K562 (cell line): Measurements from ENCODE around the gene MKLN1. TPM values are rescaled to one million over a fixed set of nuclear protein-coding genes. Genes with fewer than 3 reads are reported as not detected.
A peak's percentile ranks its signal among the peaks of the same experiment; 100 is the strongest.

ENCODE experiments used
- ATAC-seq: fragments of 200-7000 bp; cut with Tn5 transposase; 3 replicates; pipeline ENCODE4 v1.9.1; 2020; ENCODE audit warnings: moderate library complexity
- BruUV-seq: library from RNA; stranded (reverse); fragments of 400-500 nt; replicated peaks from 2 replicates; lab custom pipeline; 2021; lab: Mats Ljungman, UMichigan
- CTCF ChIA-PET: fragments of 300-600 bp; formaldehyde crosslinking; extraction: SDS; loops from one replicate; lab custom pipeline; 2021; ENCODE audit warnings: low intra/inter-chr PET ratio; lab: Yijun Ruan, JAX
- POLR2A ChIA-PET: fragments of 300-600, 350-650 bp; sonication (Branson Sonifier 250); formaldehyde crosslinking; extraction: SDS; loops from one replicate; lab custom pipeline; 2021; ENCODE audit warnings: antibody characterized with exemption, inconsistent platforms; lab: Yijun Ruan, JAX
- DNase-seq, 4 experiments: peaks; one replicate each; pipeline versions ENCODE4 v3.0.0 to v3.0.0-alpha.2; 2011 to 2018; ENCODE audit warnings: low spot score in 3 of 4, mixed read lengths in 3 of 4; ENCODE audit errors: extremely low read depth in 1 of 4
- FAIRE-seq: peaks from 2 replicates; lab custom pipeline; 2011; peaks lifted over from hg19 to GRCh38; lab: Jason Lieb, UNC
- H2AFZ ChIP-seq: 2 replicates; pipeline ENCODE4 v1.6.0; 2011; ENCODE audit warnings: low read depth, low read length, control low read depth, inconsistent platforms
- H3K27ac ChIP-seq: fragments of 200-600 bp; 3 replicates; pipeline ENCODE4 v1.8.0; 2011; ENCODE audit warnings: low read depth, mild to moderate bottlenecking, control low read depth, inconsistent platforms, low read length, moderate library complexity, mixed read lengths; ENCODE audit errors: extremely low read depth
- H3K27me3 ChIP-seq, 2 experiments: fragments of 300-600 bp in 1 of 2; 2 replicates in 1 of 2; 3 replicates in 1 of 2; pipeline versions ENCODE4 v1.6.0 to v1.8.0; 2011; ENCODE audit warnings: inconsistent platforms in 2 of 2, low read length in 2 of 2, mild to moderate bottlenecking in 1 of 2, mixed read lengths in 1 of 2, moderate library complexity in 1 of 2; ENCODE audit not compliant: control insufficient read depth in 2 of 2, insufficient read depth in 2 of 2
- H3K36me3 ChIP-seq: fragments of 300-600 bp; 3 replicates; pipeline ENCODE4 v1.8.0; 2011; ENCODE audit warnings: mild to moderate bottlenecking, low read length, inconsistent platforms; ENCODE audit not compliant: control insufficient read depth, insufficient read depth
- H3K4me1 ChIP-seq, 2 experiments: fragments of 200-600 bp in 1 of 2; replicated peaks in 1 of 2; 2 replicates in 1 of 2; 3 replicates in 1 of 2; pipeline versions ENCODE4 v1.5.1 to v1.8.0; 2011; ENCODE audit warnings: inconsistent platforms in 2 of 2, low read length in 2 of 2, mild to moderate bottlenecking in 1 of 2, mixed read lengths in 1 of 2, moderate library complexity in 1 of 2; ENCODE audit not compliant: control insufficient read depth in 2 of 2, insufficient read depth in 2 of 2
- H3K4me2 ChIP-seq: 2 replicates; pipeline ENCODE4 v1.6.1; 2011; ENCODE audit warnings: low read length, control low read depth, inconsistent platforms, mixed read lengths; ENCODE audit not compliant: insufficient read depth
- H3K4me3 ChIP-seq: fragments of 200-600 bp; sonication (generic), shearing (Covaris generic); 2 replicates; pipeline ENCODE4 v1.5.1; 2016; ENCODE audit warnings: control low read depth, inconsistent platforms
- H3K79me2 ChIP-seq: fragments of 200-600 bp; 3 replicates; pipeline ENCODE4 v1.8.0; 2011; ENCODE audit warnings: low read length, inconsistent platforms; ENCODE audit not compliant: control insufficient read depth, insufficient read depth
- H3K9ac ChIP-seq, 2 experiments: 2 replicates each; pipeline versions ENCODE4 v1.6.0 to v1.6.1; 2011; ENCODE audit warnings: low read depth in 2 of 2, low read length in 2 of 2, control low read depth in 1 of 2, inconsistent platforms in 1 of 2, mild to moderate bottlenecking in 1 of 2, mixed read lengths in 1 of 2; ENCODE audit not compliant: insufficient read depth in 1 of 2
- H3K9me1 ChIP-seq: one replicate; pipeline ENCODE4 v1.6.0; 2011; ENCODE audit warnings: inconsistent platforms, mild to moderate bottlenecking, low read length, moderate library complexity; ENCODE audit not compliant: control insufficient read depth, insufficient read depth
- H3K9me3 ChIP-seq: replicated peaks from 2 replicates; pipeline ENCODE4 v1.5.1; 2011; ENCODE audit warnings: low read depth, low read length, inconsistent platforms; ENCODE audit not compliant: control insufficient read depth, insufficient read depth
- H4K20me1 ChIP-seq: replicated peaks from 2 replicates; pipeline ENCODE4 v1.6.1; 2011; ENCODE audit warnings: low read length, inconsistent platforms, mixed read lengths; ENCODE audit not compliant: control insufficient read depth, insufficient read depth
- ARID1B ChIP-seq: fragments of 450-650 bp; IDR thresholded peaks from 2 replicates; pipeline ENCODE4 v1.6.1; 2016; ENCODE audit warnings: antibody characterized with exemption, mild to moderate bottlenecking, inconsistent platforms
- C11orf30 ChIP-seq: fragments of 450-650 bp; IDR thresholded peaks from 2 replicates; pipeline ENCODE4 v1.6.1; 2016; ENCODE audit warnings: low read depth, mild to moderate bottlenecking
- CBX2 ChIP-seq: fragments of 200-600 bp; sonication (generic); IDR thresholded peaks from one replicate; pipeline ENCODE4 v1.6.1; 2012; ENCODE audit warnings: mild to moderate bottlenecking, low read length, inconsistent platforms; ENCODE audit not compliant: insufficient read depth, poor library complexity, severe bottlenecking
- CSDE1 ChIP-seq, 2 experiments: fragments of 450-650 bp; IDR thresholded peaks; 2 replicates each; pipeline ENCODE4 v1.6.1; 2016; ENCODE audit warnings: mild to moderate bottlenecking in 1 of 2
- HIVEP1 ChIP-seq: fragments of 250-450 bp; sonication (Bioruptor Pico); IDR thresholded peaks from 2 replicates; pipeline ENCODE4 v1.4.0; 2020; ENCODE audit warnings: mild to moderate bottlenecking
- MAFF ChIP-seq: IDR thresholded peaks from 2 replicates; pipeline ENCODE4 v1.6.1; 2012; ENCODE audit warnings: low read length, improper control_type of control experiment
- MAFG ChIP-seq: fragments of 450-650 bp; conservative IDR thresholded peaks from 2 replicates; pipeline ENCODE4 v1.6.1; 2016; ENCODE audit warnings: missing genetic modification characterization, missing compliant biosample characterization
- MAFK ChIP-seq: IDR thresholded peaks from 2 replicates; pipeline ENCODE4 v1.6.1; 2011; ENCODE audit warnings: low read length, improper control_type of control experiment
- MED1 ChIP-seq: sonication (generic); formaldehyde crosslinking; IDR thresholded peaks from 2 replicates; pipeline ENCODE4 v1.8.1; 2023; ENCODE audit warnings: missing genetic modification reagents, borderline replicate concordance
- RFX1 ChIP-seq: fragments of 450-650 bp; IDR thresholded peaks from 2 replicates; pipeline ENCODE4 v1.6.1; 2016; ENCODE audit warnings: mild to moderate bottlenecking, moderate library complexity
- SAFB ChIP-seq: fragments of 200-400 bp; formaldehyde crosslinking; IDR thresholded peaks from 2 replicates; pipeline ENCODE4 v1.6.1; 2017; ENCODE audit warnings: low read depth, low read length, borderline replicate concordance
- SAP30 ChIP-seq: fragments of 200-600 bp; sonication (generic); IDR thresholded peaks from 2 replicates; pipeline ENCODE4 v1.6.1; 2012; ENCODE audit warnings: borderline replicate concordance, low read depth, mild to moderate bottlenecking, moderate library complexity, low read length, control low read depth, inconsistent platforms; ENCODE audit not compliant: insufficient read depth, poor library complexity, severe bottlenecking
- ZC3H8 ChIP-seq: fragments of 450-650 bp; IDR thresholded peaks from 2 replicates; pipeline ENCODE4 v1.6.1; 2017
- ZNF354B ChIP-seq: fragments of 250-450 bp; sonication (Bioruptor Pico); IDR thresholded peaks from 2 replicates; pipeline ENCODE4 v1.4.0; 2020
- WGBS: fragments of 100-300 bp; shearing (Covaris generic); methylation state at CpG from one replicate; pipeline ENCODE4 v1.1.6; 2016; ENCODE audit warnings: low coverage, mixed read lengths; ENCODE audit not compliant: insufficient coverage; ENCODE audit errors: missing lambda C conversion rate; 5-methylcytosine and 5-hydroxymethylcytosine counted together
- in situ Hi-C: fragments of 300-500 bp; cut with MboI; formaldehyde crosslinking; loops from 4 replicates; pipeline ENCODE4 v1.15.0; 2018; ENCODE audit warnings: inconsistent platforms, mixed read lengths
- intact Hi-C: fragments of 100-400 bp; cut with micrococcal nuclease; formaldehyde crosslinking; loops from 2 replicates; pipeline ENCODE4 v1.14.2; 2022
- polyA plus RNA-seq, 8 experiments: library from polyadenylated mRNA; depleted of rRNA in 4 of 8; stranded (reverse) in 5 of 8; unstranded in 3 of 8; fragments of >200 nt; fragmentation: Nextera tagmentation in 2 of 8; fragmentation: Illumina TruSeq in 1 of 8; extraction: Ambion mirVana in 2 of 8; extraction: Trizol in 1 of 8; gene quantifications; 2 replicates each; pipeline versions ENCODE4 v1.2.1 to v1.2.3, GENCODE V29; 2011 to 2014; ENCODE audit warnings: inconsistent platforms in 1 of 8, missing spikeins in 1 of 8
- total RNA-seq, 7 experiments: library from RNA; depleted of rRNA in 6 of 7; stranded (reverse); fragments of >200 nt in 6 of 7; fragmentation: Illumina TruSeq in 2 of 7; extraction: Trizol in 2 of 7; gene quantifications; 2 replicates each; pipeline versions ENCODE4 v1.2.1 to v1.2.3, GENCODE V29; 2011 to 2021; ENCODE audit warnings: low replicate concordance in 1 of 7
- TF ChIP-seq, protein P1 (sequence below), 2 experiments: fragments of 450-650 bp; IDR thresholded peaks; 2 replicates each; pipeline ENCODE4 v1.6.1; 2018; ENCODE audit warnings: mild to moderate bottlenecking in 2 of 2, low read depth in 1 of 2; ENCODE audit not compliant: partially characterized antibody in 2 of 2
- TF ChIP-seq, protein P2 (sequence below): IDR thresholded peaks from 2 replicates; pipeline ENCODE4 v1.6.1; 2014; ENCODE audit warnings: antibody characterized with exemption

Gene MKLN1
- total and polyA plus RNA-seq, 9 of the 15 experiments (the other 6 are each of a cell fraction or from before 2014, with no cell fraction given) = 18.6 to 80.4 (median 56.0) TPM

DNA sequence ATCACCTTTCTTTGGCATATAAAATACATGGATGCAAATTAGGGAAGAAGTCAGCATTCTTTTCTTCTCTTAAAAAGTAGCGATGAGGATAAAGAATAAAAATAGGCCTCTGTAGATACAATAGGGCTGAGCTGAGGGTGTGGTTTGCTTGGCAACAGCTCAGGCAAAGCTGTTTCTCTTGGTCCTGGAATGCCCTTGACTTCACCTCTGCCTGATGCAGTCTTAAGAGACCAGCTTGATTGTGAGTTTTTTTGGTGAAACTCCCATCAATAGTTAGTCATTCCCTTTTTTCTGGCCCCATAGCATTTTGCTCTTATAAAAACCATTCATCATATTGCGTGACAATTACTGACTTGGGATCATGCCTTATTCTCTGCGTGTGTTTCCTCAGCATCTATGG is 42.1 kb upstream of the MKLN1 start (continued):
- TF ChIP-seq, protein P1, sequence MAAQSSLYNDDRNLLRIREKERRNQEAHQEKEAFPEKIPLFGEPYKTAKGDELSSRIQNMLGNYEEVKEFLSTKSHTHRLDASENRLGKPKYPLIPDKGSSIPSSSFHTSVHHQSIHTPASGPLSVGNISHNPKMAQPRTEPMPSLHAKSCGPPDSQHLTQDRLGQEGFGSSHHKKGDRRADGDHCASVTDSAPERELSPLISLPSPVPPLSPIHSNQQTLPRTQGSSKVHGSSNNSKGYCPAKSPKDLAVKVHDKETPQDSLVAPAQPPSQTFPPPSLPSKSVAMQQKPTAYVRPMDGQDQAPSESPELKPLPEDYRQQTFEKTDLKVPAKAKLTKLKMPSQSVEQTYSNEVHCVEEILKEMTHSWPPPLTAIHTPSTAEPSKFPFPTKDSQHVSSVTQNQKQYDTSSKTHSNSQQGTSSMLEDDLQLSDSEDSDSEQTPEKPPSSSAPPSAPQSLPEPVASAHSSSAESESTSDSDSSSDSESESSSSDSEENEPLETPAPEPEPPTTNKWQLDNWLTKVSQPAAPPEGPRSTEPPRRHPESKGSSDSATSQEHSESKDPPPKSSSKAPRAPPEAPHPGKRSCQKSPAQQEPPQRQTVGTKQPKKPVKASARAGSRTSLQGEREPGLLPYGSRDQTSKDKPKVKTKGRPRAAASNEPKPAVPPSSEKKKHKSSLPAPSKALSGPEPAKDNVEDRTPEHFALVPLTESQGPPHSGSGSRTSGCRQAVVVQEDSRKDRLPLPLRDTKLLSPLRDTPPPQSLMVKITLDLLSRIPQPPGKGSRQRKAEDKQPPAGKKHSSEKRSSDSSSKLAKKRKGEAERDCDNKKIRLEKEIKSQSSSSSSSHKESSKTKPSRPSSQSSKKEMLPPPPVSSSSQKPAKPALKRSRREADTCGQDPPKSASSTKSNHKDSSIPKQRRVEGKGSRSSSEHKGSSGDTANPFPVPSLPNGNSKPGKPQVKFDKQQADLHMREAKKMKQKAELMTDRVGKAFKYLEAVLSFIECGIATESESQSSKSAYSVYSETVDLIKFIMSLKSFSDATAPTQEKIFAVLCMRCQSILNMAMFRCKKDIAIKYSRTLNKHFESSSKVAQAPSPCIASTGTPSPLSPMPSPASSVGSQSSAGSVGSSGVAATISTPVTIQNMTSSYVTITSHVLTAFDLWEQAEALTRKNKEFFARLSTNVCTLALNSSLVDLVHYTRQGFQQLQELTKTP (IDR thresholded peaks at IDR 0.05; ENCODE audit: low read depth in 1 of 2, partially characterized antibody in 2 of 2) = no peak
- TF ChIP-seq CSDE1 (IDR thresholded peaks at IDR 0.05) = no peak
- TF ChIP-seq, protein P2, sequence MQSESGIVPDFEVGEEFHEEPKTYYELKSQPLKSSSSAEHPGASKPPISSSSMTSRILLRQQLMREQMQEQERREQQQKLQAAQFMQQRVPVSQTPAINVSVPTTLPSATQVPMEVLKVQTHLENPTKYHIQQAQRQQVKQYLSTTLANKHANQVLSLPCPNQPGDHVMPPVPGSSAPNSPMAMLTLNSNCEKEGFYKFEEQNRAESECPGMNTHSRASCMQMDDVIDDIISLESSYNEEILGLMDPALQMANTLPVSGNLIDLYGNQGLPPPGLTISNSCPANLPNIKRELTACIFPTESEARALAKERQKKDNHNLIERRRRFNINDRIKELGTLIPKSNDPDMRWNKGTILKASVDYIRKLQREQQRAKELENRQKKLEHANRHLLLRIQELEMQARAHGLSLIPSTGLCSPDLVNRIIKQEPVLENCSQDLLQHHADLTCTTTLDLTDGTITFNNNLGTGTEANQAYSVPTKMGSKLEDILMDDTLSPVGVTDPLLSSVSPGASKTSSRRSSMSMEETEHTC = no peak
- no peak for TF ChIP-seq ZC3H8
- TF ChIP-seq, all 486 proteins: peak for 0

DNA sequence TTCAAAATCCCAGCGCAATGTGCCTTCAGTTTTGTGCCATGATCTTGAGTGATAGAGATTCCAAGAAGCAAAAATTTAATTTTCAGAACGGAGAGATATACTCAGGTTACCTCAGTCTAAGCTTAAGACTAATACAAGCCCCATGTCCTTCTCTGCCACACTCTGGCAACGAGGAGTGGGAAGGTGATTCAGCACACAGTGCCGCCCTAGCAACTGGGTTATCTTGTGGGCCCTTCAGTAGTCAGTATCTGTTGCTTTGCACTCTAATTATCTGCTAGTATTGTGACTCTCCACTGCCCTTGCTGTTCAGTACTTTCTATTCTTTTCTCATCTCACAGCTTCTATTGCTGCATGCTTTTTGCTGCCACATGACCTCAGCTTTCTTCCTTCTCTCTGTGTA is 39.2 kb upstream of the MKLN1 start:
- FAIRE-seq = peak; percentile 73
- BruUV-seq = no TSS peak
- POLR2A ChIA-PET = no interaction called here
- CTCF ChIA-PET = no interaction called here
- intact Hi-C loops (no loop called here), in situ Hi-C loops (no loop called here)
- peak; percentile 80 for ATAC-seq
- no peaks in the 10 kb centered on the region for H3K79me2 ChIP-seq
- no peaks in the 10 kb centered on the region for H3K36me3 ChIP-seq
- no peak overlapping the region for H3K9ac ChIP-seq
- no peak overlapping the region for H3K27ac ChIP-seq
- peak in 1 of 4 experiments; percentile 61 for DNase-seq
- H3K27me3 ChIP-seq = peaks cover 20 to 23% of the 10 kb centered on the region in 2 experiments; a peak in 4 of 5 replicates
- no peak overlapping the region for H3K4me2 ChIP-seq
- H4K20me1 ChIP-seq = no peaks in the 10 kb centered on the region
- H3K9me1 ChIP-seq = no peaks in the 10 kb centered on the region
- peaks cover 0 to 8% of the 10 kb centered on the region in 2 experiments; a peak in 2 of 5 replicates for H3K4me1 ChIP-seq
- WGBS = 11% methylated on average over 4 of the region's 4 CpGs
- H3K4me3 ChIP-seq = no peak overlapping the region
- H2AFZ ChIP-seq = no peak overlapping the region
- no peaks in the 10 kb centered on the region for H3K9me3 ChIP-seq
- TF ChIP-seq MAFK (peak; percentile 60), MAFG (tag) (peak; percentile 62), MAFF (peak; percentile 27; the same call in 1 of the 2 replicates), RFX1 (peak; percentile 69), C11orf30 (peak; percentile 75), HIVEP1 (CRISPR knock-in tag) (no peak), ARID1B (peak; percentile 39; the same call in 1 of the 2 replicates), SAP30 (no peak), CBX2 (no peak), SAFB (no peak), MED1 (CRISPR knock-in tag) (no peak), ZNF354B (CRISPR knock-in tag) (no peak)
